HepG2 (cell line): ENCODE results near the gene ESAM. TPM values are rescaled to one million over a fixed set of nuclear protein-coding genes. Genes with fewer than 3 reads are reported as not detected.

Experiments used
- ATAC-seq: fragments of 200-7000 bp; cut with Tn5 transposase; 3 replicates; pipeline ENCODE4 v1.9.1; 2020; ENCODE audit warnings: mild to moderate bottlenecking, moderate library complexity
- BruUV-seq: library from RNA; stranded (reverse); fragments of 400-500 nt; replicated peaks from 2 replicates; lab custom pipeline; 2021; lab: Mats Ljungman, UMichigan
- CTCF ChIA-PET: fragments of 300-600 bp; formaldehyde crosslinking; extraction: SDS; loops from one replicate; lab custom pipeline; 2021; ENCODE audit warnings: low total read pairs, inconsistent platforms, low intra/inter-chr PET ratio; lab: Yijun Ruan, JAX
- POLR2A ChIA-PET: fragments of 350-600 bp; sonication (Branson Sonifier 250); formaldehyde crosslinking; loops from one replicate; lab custom pipeline; 2020; ENCODE audit warnings: antibody characterized with exemption, inconsistent platforms; lab: Yijun Ruan, JAX
- DNase-seq: peaks from one replicate; pipeline ENCODE4 v3.0.0-alpha.2; 2015; ENCODE audit warnings: low spot score
- FAIRE-seq: peaks from 3 replicates; lab custom pipeline; 2011; peaks lifted over from hg19 to GRCh38; lab: Jason Lieb, UNC
- H2AFZ ChIP-seq: one replicate; pipeline ENCODE4 v1.6.1; 2011; ENCODE audit warnings: low read length, inconsistent platforms
- H3K27ac ChIP-seq: fragments of 300-600 bp; 3 replicates; pipeline ENCODE4 v1.8.0; 2011; ENCODE audit warnings: mixed run types, mild to moderate bottlenecking, mixed read lengths, low read length, inconsistent platforms; ENCODE audit not compliant: insufficient read depth; ENCODE audit errors: extremely low read length
- H3K27me3 ChIP-seq, 2 experiments: fragments of 200-600 bp in 1 of 2; 2 replicates in 1 of 2; 3 replicates in 1 of 2; pipeline versions ENCODE4 v1.6.0 to v1.8.0; 2011; ENCODE audit warnings: low read length in 2 of 2, mild to moderate bottlenecking in 2 of 2, moderate library complexity in 2 of 2, inconsistent platforms in 1 of 2; ENCODE audit not compliant: insufficient read depth in 2 of 2, control insufficient read depth in 1 of 2
- H3K36me3 ChIP-seq, 2 experiments: fragments of 200-600 bp in 1 of 2; replicated peaks in 1 of 2; 2 replicates in 1 of 2; 3 replicates in 1 of 2; pipeline versions ENCODE4 v1.5.1 to v1.8.0; 2011; ENCODE audit warnings: low read length in 2 of 2, inconsistent platforms in 1 of 2; ENCODE audit not compliant: insufficient read depth in 2 of 2, control insufficient read depth in 1 of 2
- H3K4me1 ChIP-seq: 2 replicates; pipeline ENCODE4 v1.5.1; 2012; ENCODE audit warnings: low read length, inconsistent platforms; ENCODE audit not compliant: insufficient read depth
- H3K4me2 ChIP-seq: 2 replicates; pipeline ENCODE4 v1.6.0; 2011; ENCODE audit warnings: low read depth, low read length, inconsistent platforms
- H3K4me3 ChIP-seq, 3 experiments: fragments of 200-600 bp in 1 of 3; sonication (generic), shearing (Covaris generic) in 1 of 3; replicated peaks in 1 of 3; 2 replicates each; pipeline ENCODE4 v1.5.1; 2011 to 2016; ENCODE audit warnings: low read length in 3 of 3, inconsistent platforms in 2 of 3, low read depth in 2 of 3, mild to moderate bottlenecking in 2 of 3, control low read depth in 1 of 3, mixed read lengths in 1 of 3; ENCODE audit not compliant: insufficient read depth in 1 of 3
- H3K79me2 ChIP-seq: one replicate; pipeline ENCODE4 v1.6.1; 2011; ENCODE audit warnings: low read length, inconsistent platforms; ENCODE audit not compliant: insufficient read depth
- H3K9ac ChIP-seq: 2 replicates; pipeline ENCODE4 v1.6.0; 2011; ENCODE audit warnings: mild to moderate bottlenecking, low read depth, low read length, inconsistent platforms; ENCODE audit not compliant: insufficient read depth
- H3K9me3 ChIP-seq: 2 replicates; pipeline ENCODE4 v1.5.1; 2012; ENCODE audit warnings: mild to moderate bottlenecking, low read length
- H4K20me1 ChIP-seq: 2 replicates; pipeline ENCODE4 v1.6.0; 2011; ENCODE audit warnings: inconsistent platforms, mild to moderate bottlenecking, low read length, moderate library complexity; ENCODE audit not compliant: insufficient read depth
- ATM ChIP-seq: fragments of 450-650 bp; IDR thresholded peaks from 2 replicates; pipeline ENCODE4 v1.7.1; 2017; ENCODE audit warnings: mild to moderate bottlenecking, borderline replicate concordance
- CENPX ChIP-seq: sonication (generic); formaldehyde crosslinking; IDR thresholded peaks from 2 replicates; pipeline ENCODE4 v1.9.0; 2021; ENCODE audit warnings: mild to moderate bottlenecking, missing genetic modification reagents, moderate library complexity
- MBD4 ChIP-seq: IDR thresholded peaks from 2 replicates; pipeline ENCODE4 v1.6.1; 2012; ENCODE audit warnings: low read length, inconsistent platforms, borderline replicate concordance
- MEIS2 ChIP-seq: sonication (generic); formaldehyde crosslinking; IDR thresholded peaks from 2 replicates; pipeline ENCODE4 v1.9.0; 2021; ENCODE audit warnings: mild to moderate bottlenecking, missing genetic modification reagents
- MLLT10 ChIP-seq: sonication (generic); formaldehyde crosslinking; IDR thresholded peaks from 2 replicates; pipeline ENCODE4 v1.4.0; 2020; ENCODE audit warnings: missing genetic modification reagents
- SIN3A ChIP-seq: IDR thresholded peaks from 2 replicates; pipeline ENCODE4 v1.6.1; 2011; ENCODE audit warnings: low read depth, mild to moderate bottlenecking, control low read depth, low read length, borderline replicate concordance
- SMAD1 ChIP-seq: sonication (generic); formaldehyde crosslinking; IDR thresholded peaks from 2 replicates; pipeline ENCODE4 v1.4.0; 2020; ENCODE audit warnings: missing genetic modification reagents, low read depth, mild to moderate bottlenecking, borderline replicate concordance
- XRCC5 ChIP-seq: fragments of 200-400 bp; formaldehyde crosslinking; optimal IDR thresholded peaks from 2 replicates; pipeline ENCODE3; 2017; ENCODE audit warnings: mild to moderate bottlenecking, low read length
- YY1 ChIP-seq: IDR thresholded peaks from 2 replicates; pipeline ENCODE4 v1.6.1; 2011; ENCODE audit warnings: low read length, low read depth, moderate library complexity, mild to moderate bottlenecking; ENCODE audit not compliant: insufficient read depth, insufficient replicate concordance
- ZBTB7B ChIP-seq: sonication (generic); formaldehyde crosslinking; IDR thresholded peaks from 2 replicates; pipeline ENCODE4 v1.4.0; 2020; ENCODE audit warnings: missing genetic modification reagents
- ZNF253 ChIP-seq: sonication (generic); formaldehyde crosslinking; IDR thresholded peaks from 2 replicates; pipeline ENCODE4 v1.8.0; 2022; ENCODE audit warnings: mild to moderate bottlenecking, missing genetic modification reagents, borderline replicate concordance
- ZNF263 ChIP-seq: sonication (generic); formaldehyde crosslinking; IDR thresholded peaks from 2 replicates; pipeline ENCODE4 v1.4.0; 2020; ENCODE audit warnings: missing genetic modification reagents
- ZNF552 ChIP-seq: sonication (generic); formaldehyde crosslinking; IDR thresholded peaks from 2 replicates; pipeline ENCODE4 v1.9.0; 2022; ENCODE audit warnings: missing genetic modification reagents, mild to moderate bottlenecking, borderline replicate concordance
- ZNF687 ChIP-seq: sonication (generic); formaldehyde crosslinking; IDR thresholded peaks from 2 replicates; pipeline ENCODE4 v1.5.1; 2020; ENCODE audit warnings: mild to moderate bottlenecking, missing genetic modification reagents, moderate library complexity
- ZNF776 ChIP-seq: sonication (generic); formaldehyde crosslinking; IDR thresholded peaks from 2 replicates; pipeline ENCODE4 v1.4.0; 2020; ENCODE audit warnings: mild to moderate bottlenecking, missing genetic modification reagents
- ZNF782 ChIP-seq: sonication (generic); formaldehyde crosslinking; IDR thresholded peaks from 2 replicates; pipeline ENCODE4 v1.4.0; 2020; ENCODE audit warnings: missing genetic modification reagents, mild to moderate bottlenecking, borderline replicate concordance
- ZSCAN20 ChIP-seq: sonication (generic); formaldehyde crosslinking; IDR thresholded peaks from 2 replicates; pipeline ENCODE4 v1.4.0; 2020; ENCODE audit warnings: missing genetic modification reagents, mild to moderate bottlenecking, borderline replicate concordance
- WGBS: methylation state at CpG from one replicate; pipeline ENCODE4 v1.1.6; 2017; ENCODE audit warnings: low lambda C conversion rate; 5-methylcytosine and 5-hydroxymethylcytosine counted together
- in situ Hi-C: cut with HindIII; loops from 2 replicates; pipeline ENCODE4 v1.10.0; 2017; ENCODE audit warnings: low pct_unique_long_range_greater_than_20kb; ENCODE audit not compliant: extremely low pct_ligation_motif_present
- intact Hi-C: fragments of 100-400 bp; cut with micrococcal nuclease; formaldehyde crosslinking; loops from one replicate; pipeline ENCODE4 v1.10.0; 2022; ENCODE audit not compliant: unreplicated experiment
- polyA plus RNA-seq, 8 experiments: library from polyadenylated mRNA; depleted of rRNA in 3 of 8; stranded (reverse) in 7 of 8; unstranded in 1 of 8; fragments of >200 nt; fragmentation: Illumina TruSeq in 4 of 8; extraction: Trizol in 4 of 8; gene quantifications; 2 replicates each; pipeline versions ENCODE4 v1.2.1 to v1.2.3, GENCODE V29; 2011 to 2016; ENCODE audit warnings: low read depth in 4 of 8, missing spikeins in 1 of 8, mixed read lengths in 1 of 8; ENCODE audit not compliant: insufficient read depth in 1 of 8
- total RNA-seq, 5 experiments: library from RNA; depleted of rRNA; stranded (reverse); fragments of >200 nt; fragmentation: Illumina TruSeq; extraction: Trizol; gene quantifications; 2 replicates each; pipeline ENCODE4 v1.2.3, GENCODE V29; 2016; ENCODE audit warnings: low read depth in 1 of 5

Gene ESAM
- total and polyA plus RNA-seq, 2 of the 13 experiments (the other 11 are each of a cell fraction or from before 2014, with no cell fraction given): 1.2 to 6.8 TPM

- TF ChIP-seq SMAD1 (CRISPR knock-in tag): no peak
- no peak for TF ChIP-seq XRCC5
- no peak for TF ChIP-seq ZNF776
- TF ChIP-seq ZSCAN20: no peak
- TF ChIP-seq MBD4: no peak
- TF ChIP-seq SIN3A: no peak
- no peak for TF ChIP-seq ZNF782 (CRISPR knock-in tag)
- no peak for TF ChIP-seq ATM
- Histone ChIP-seq H3K36me3 (no peaks in the 10 kb centered on the region), H4K20me1 (no peaks in the 10 kb centered on the region), H3K9me3 (no peaks in the 10 kb centered on the region), H3K9ac (no peak overlapping the region), H3K4me1 (peaks cover 16% of the 10 kb centered on the region), H3K4me2 (no peak overlapping the region), H3K27me3 (peaks cover 0 to 14% of the 10 kb centered on the region in 2 experiments; a peak in 2 of 5 replicates), H3K4me3 (no peak overlapping the region), H2AFZ (no peak overlapping the region), H3K27ac (no peak overlapping the region), H3K79me2 (no peaks in the 10 kb centered on the region)
- POLR2A ChIA-PET: no interaction called here
- CTCF ChIA-PET: no interaction called here
- in situ Hi-C loops: no loop called here
- ATAC-seq: no peak
- DNase-seq: no peak
- intact Hi-C loops: no loop called here
- no peak for FAIRE-seq
- no TSS peak for BruUV-seq
- 24% methylated on average over 4 of the region's 4 CpGs for WGBS
Observed at GRCh38 chr11:124729571-124729970, 32.5 kb downstream of the ESAM start.

- POLR2A ChIA-PET: no interaction called here
- CTCF ChIA-PET: no interaction called here
- no peaks in the 10 kb centered on the region for H3K9me3 ChIP-seq
- no peak overlapping the region for H2AFZ ChIP-seq
- no peak overlapping the region for H3K4me3 ChIP-seq
- FAIRE-seq (no peak), DNase-seq (no peak), ATAC-seq (no peak)
- no peaks in the 10 kb centered on the region for H4K20me1 ChIP-seq
- H3K79me2 ChIP-seq: no peaks in the 10 kb centered on the region
- H3K27ac ChIP-seq: no peak overlapping the region
- WGBS: 3% methylated on average over 2 of the region's 2 CpGs
- intact Hi-C loops (no loop called here), in situ Hi-C loops (no loop called here)
- H3K4me1 ChIP-seq: peaks cover 22% of the 10 kb centered on the region
- no peaks in the 10 kb centered on the region for H3K36me3 ChIP-seq
- H3K9ac ChIP-seq: no peak overlapping the region
- H3K4me2 ChIP-seq: no peak overlapping the region
- no TSS peak for BruUV-seq
- TF ChIP-seq ZNF687 (CRISPR knock-in tag): no peak
- TF ChIP-seq MEIS2: no peak
- TF ChIP-seq YY1: no peak
- TF ChIP-seq CENPX (CRISPR knock-in tag): no peak
- TF ChIP-seq ZNF263 (CRISPR knock-in tag): no peak
- TF ChIP-seq ZNF552 (CRISPR knock-in tag): no peak
- TF ChIP-seq ZNF253 (CRISPR knock-in tag): no peak
- TF ChIP-seq ZBTB7B (CRISPR knock-in tag): no peak
- TF ChIP-seq MLLT10 (CRISPR knock-in tag): no peak
- peaks cover 0 to 9% of the 10 kb centered on the region in 2 experiments; a peak in 2 of 5 replicates for H3K27me3 ChIP-seq
Observed at GRCh38 chr11:124728134-124728533, 34.0 kb downstream of the ESAM start.
